Tibial nerve (tissue), 4 donors: Measurements from ENCODE around the gene CAPN14.

Experiments
- EP300 ChIP-seq, 2 donors: sonication (generic); formaldehyde crosslinking; IDR thresholded peaks; one replicate each; pipeline ENCODE4 v1.6.1; 2017; ENCODE audit warnings: antibody characterized with exemption in 2 of 2, mild to moderate bottlenecking in 1 of 2
- TF ChIP-seq, protein P1 (sequence below), 5 experiments: fragments of 200-600 bp in 3 of 5; fragments of 450-650 bp in 2 of 5; sonication (generic) in 3 of 5; IDR thresholded peaks; one replicate each; pipeline ENCODE4 v1.5.1; 2016 to 2019; ENCODE audit warnings: antibody characterized with exemption in 5 of 5, mild to moderate bottlenecking in 3 of 5, moderate library complexity in 2 of 5

DNA sequence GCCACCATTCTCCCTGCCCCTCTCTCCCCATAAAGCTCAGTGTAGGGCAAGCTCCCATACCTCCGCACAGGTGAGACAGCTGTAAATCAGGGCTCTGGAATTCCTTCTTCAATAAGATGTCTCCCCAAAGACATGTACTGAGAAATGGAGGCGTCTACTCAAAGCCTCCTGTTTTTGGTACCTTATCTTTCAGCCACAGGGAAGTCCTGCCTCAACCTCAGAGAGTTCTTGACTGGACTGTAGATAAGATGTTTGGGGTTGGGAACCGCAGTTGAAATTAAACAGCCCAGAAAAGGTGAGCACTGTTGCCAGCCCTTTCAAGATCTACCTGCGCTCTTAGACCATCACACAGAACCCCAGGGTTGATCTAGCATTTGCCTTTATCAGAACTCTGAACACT lies 77.6 kb downstream of the CAPN14 start:
- TF ChIP-seq, protein P1, sequence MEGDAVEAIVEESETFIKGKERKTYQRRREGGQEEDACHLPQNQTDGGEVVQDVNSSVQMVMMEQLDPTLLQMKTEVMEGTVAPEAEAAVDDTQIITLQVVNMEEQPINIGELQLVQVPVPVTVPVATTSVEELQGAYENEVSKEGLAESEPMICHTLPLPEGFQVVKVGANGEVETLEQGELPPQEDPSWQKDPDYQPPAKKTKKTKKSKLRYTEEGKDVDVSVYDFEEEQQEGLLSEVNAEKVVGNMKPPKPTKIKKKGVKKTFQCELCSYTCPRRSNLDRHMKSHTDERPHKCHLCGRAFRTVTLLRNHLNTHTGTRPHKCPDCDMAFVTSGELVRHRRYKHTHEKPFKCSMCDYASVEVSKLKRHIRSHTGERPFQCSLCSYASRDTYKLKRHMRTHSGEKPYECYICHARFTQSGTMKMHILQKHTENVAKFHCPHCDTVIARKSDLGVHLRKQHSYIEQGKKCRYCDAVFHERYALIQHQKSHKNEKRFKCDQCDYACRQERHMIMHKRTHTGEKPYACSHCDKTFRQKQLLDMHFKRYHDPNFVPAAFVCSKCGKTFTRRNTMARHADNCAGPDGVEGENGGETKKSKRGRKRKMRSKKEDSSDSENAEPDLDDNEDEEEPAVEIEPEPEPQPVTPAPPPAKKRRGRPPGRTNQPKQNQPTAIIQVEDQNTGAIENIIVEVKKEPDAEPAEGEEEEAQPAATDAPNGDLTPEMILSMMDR (IDR thresholded peaks at IDR 0.05): no peak
- TF ChIP-seq EP300 (IDR thresholded peaks at IDR 0.05): no peak
